Measurements from ENCODE around the gene IGSF8. TPM values are rescaled to one million over a fixed set of nuclear protein-coding genes. Genes with fewer than 3 reads are reported as not detected.

The IGSF8 gene
- polyA plus RNA-seq, 1 of the 3 experiments (the other 2 are of a cell fraction): 67.9 TPM

DNA sequence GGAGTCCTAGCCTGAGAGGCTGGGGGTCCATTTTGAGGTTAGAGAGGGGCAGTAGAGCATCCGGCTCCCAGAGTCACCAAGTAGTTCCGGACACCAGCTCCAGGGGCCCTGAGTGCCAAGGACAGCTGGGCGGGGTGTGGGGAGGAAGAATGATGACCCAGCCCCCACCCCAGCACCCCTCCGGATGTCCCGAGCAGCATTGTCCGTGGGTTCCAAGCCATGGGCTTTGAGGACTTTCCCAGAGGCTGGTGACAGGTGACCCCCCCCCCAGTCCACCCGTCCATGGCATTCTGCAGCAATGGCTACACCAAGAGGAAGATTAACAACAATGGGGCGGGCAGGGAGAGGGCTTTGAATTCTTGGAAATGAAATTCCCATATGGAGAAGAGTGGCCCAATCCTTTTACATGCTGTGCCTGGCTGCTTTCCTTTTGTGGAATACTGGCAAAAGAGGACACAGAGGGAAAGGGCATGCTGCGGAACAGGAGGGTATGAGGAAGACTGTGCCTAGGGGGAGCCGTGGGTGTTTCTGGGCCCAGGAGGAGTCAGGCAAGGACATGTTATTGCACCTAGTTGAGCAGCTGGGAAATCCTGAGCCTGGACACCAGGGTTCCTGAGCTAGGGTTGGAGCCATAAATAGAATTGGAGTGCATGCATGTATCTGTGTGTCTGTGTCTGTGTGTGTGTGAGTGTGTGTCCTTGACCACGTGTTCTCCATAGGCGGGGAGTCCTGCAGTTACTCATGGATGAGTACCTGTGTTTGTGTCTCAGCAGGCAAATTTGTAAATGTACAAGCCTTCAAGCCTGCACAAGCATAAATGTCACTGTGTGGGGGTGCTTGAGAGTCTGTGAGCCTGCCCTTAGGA lies 18.1 kb upstream of the IGSF8 start:
- H3K79me2 ChIP-seq (ENCODE audit: insufficient read depth): no peaks in the 10 kb centered on the region
- no peaks in the 10 kb centered on the region for H3K36me3 ChIP-seq (replicated peaks in 1 of 2; ENCODE audit: control insufficient read depth in 1 of 2, insufficient read depth in 2 of 2, low read length in 1 of 2)
- no peak overlapping the region for H3K9ac ChIP-seq
- H3K4me3 ChIP-seq (ENCODE audit: low read depth in 2 of 2, low read length in 1 of 2): no peak overlapping the region
- POLR2A ChIA-PET: no interaction called here
- no peaks in the 10 kb centered on the region for H4K20me1 ChIP-seq (ENCODE audit: insufficient read depth)
- H3K27me3 ChIP-seq (ENCODE audit: insufficient read depth): peaks cover 11% of the 10 kb centered on the region; the same call in 1 of the 2 replicates
- no peaks in the 10 kb centered on the region for H3K4me1 ChIP-seq (ENCODE audit: control insufficient read depth in 1 of 2, insufficient read depth in 2 of 2, low read depth in 1 of 2, low read length in 1 of 2)
- no peak overlapping the region for H2AFZ ChIP-seq (ENCODE audit: low read depth)
- no peak for DNase-seq
- H3K4me2 ChIP-seq: no peak overlapping the region
- no peak for TF ChIP-seq MXI1 (IDR thresholded peaks at IDR 0.05; ENCODE audit: low read depth, low read length)
- no peak for TF ChIP-seq TAF1 (IDR thresholded peaks at IDR 0.05; ENCODE audit: borderline replicate concordance, low read depth, low read length)
- TF ChIP-seq GABPA (IDR thresholded peaks at IDR 0.05; ENCODE audit: low read depth): no peak
- TF ChIP-seq JUND (IDR thresholded peaks at IDR 0.05): no peak
- TF ChIP-seq, protein P1, sequence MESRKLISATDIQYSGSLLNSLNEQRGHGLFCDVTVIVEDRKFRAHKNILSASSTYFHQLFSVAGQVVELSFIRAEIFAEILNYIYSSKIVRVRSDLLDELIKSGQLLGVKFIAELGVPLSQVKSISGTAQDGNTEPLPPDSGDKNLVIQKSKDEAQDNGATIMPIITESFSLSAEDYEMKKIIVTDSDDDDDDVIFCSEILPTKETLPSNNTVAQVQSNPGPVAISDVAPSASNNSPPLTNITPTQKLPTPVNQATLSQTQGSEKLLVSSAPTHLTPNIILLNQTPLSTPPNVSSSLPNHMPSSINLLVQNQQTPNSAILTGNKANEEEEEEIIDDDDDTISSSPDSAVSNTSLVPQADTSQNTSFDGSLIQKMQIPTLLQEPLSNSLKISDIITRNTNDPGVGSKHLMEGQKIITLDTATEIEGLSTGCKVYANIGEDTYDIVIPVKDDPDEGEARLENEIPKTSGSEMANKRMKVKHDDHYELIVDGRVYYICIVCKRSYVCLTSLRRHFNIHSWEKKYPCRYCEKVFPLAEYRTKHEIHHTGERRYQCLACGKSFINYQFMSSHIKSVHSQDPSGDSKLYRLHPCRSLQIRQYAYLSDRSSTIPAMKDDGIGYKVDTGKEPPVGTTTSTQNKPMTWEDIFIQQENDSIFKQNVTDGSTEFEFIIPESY (IDR thresholded peaks at IDR 0.05; ENCODE audit: borderline replicate concordance, low read depth): no peak
- TF ChIP-seq, protein P2, sequence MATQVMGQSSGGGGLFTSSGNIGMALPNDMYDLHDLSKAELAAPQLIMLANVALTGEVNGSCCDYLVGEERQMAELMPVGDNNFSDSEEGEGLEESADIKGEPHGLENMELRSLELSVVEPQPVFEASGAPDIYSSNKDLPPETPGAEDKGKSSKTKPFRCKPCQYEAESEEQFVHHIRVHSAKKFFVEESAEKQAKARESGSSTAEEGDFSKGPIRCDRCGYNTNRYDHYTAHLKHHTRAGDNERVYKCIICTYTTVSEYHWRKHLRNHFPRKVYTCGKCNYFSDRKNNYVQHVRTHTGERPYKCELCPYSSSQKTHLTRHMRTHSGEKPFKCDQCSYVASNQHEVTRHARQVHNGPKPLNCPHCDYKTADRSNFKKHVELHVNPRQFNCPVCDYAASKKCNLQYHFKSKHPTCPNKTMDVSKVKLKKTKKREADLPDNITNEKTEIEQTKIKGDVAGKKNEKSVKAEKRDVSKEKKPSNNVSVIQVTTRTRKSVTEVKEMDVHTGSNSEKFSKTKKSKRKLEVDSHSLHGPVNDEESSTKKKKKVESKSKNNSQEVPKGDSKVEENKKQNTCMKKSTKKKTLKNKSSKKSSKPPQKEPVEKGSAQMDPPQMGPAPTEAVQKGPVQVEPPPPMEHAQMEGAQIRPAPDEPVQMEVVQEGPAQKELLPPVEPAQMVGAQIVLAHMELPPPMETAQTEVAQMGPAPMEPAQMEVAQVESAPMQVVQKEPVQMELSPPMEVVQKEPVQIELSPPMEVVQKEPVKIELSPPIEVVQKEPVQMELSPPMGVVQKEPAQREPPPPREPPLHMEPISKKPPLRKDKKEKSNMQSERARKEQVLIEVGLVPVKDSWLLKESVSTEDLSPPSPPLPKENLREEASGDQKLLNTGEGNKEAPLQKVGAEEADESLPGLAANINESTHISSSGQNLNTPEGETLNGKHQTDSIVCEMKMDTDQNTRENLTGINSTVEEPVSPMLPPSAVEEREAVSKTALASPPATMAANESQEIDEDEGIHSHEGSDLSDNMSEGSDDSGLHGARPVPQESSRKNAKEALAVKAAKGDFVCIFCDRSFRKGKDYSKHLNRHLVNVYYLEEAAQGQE (IDR thresholded peaks at IDR 0.05; ENCODE audit: low read depth, low read length): no peak
- TF ChIP-seq NRF1 (IDR thresholded peaks at IDR 0.05; ENCODE audit: low read depth, low read length): no peak
- no peak for TF ChIP-seq FOXJ3 (CRISPR knock-in tag; IDR thresholded peaks at IDR 0.05)
- no peak for TF ChIP-seq FOSL2 (IDR thresholded peaks at IDR 0.05; ENCODE audit: borderline replicate concordance, low read depth)
- TF ChIP-seq, protein P3, sequence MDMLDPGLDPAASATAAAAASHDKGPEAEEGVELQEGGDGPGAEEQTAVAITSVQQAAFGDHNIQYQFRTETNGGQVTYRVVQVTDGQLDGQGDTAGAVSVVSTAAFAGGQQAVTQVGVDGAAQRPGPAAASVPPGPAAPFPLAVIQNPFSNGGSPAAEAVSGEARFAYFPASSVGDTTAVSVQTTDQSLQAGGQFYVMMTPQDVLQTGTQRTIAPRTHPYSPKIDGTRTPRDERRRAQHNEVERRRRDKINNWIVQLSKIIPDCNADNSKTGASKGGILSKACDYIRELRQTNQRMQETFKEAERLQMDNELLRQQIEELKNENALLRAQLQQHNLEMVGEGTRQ (IDR thresholded peaks at IDR 0.05; ENCODE audit: borderline replicate concordance, low read depth, low read length): no peak
- no peak for TF ChIP-seq FOXM1 (IDR thresholded peaks at IDR 0.05; ENCODE audit: low read depth)
- TF ChIP-seq, protein P4, sequence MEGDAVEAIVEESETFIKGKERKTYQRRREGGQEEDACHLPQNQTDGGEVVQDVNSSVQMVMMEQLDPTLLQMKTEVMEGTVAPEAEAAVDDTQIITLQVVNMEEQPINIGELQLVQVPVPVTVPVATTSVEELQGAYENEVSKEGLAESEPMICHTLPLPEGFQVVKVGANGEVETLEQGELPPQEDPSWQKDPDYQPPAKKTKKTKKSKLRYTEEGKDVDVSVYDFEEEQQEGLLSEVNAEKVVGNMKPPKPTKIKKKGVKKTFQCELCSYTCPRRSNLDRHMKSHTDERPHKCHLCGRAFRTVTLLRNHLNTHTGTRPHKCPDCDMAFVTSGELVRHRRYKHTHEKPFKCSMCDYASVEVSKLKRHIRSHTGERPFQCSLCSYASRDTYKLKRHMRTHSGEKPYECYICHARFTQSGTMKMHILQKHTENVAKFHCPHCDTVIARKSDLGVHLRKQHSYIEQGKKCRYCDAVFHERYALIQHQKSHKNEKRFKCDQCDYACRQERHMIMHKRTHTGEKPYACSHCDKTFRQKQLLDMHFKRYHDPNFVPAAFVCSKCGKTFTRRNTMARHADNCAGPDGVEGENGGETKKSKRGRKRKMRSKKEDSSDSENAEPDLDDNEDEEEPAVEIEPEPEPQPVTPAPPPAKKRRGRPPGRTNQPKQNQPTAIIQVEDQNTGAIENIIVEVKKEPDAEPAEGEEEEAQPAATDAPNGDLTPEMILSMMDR (IDR thresholded peaks at IDR 0.05): no peak
- TF ChIP-seq CHD2 (IDR thresholded peaks at IDR 0.05; ENCODE audit: low read length, partially characterized antibody): no peak
- WGBS (ENCODE audit: low lambda C conversion rate): 74% methylated on average over 9 of the region's 12 CpGs
- H3K9me3 ChIP-seq: no peaks in the 10 kb centered on the region
- H3K27ac ChIP-seq (ENCODE audit: low read depth in 2 of 2, low read length in 1 of 2): no peak overlapping the region
- no peaks in the 10 kb centered on the region for H3F3A ChIP-seq (replicated peaks; ENCODE audit: insufficient read depth)
- H3K9me2 ChIP-seq: no peaks in the 10 kb centered on the region
- CTCF ChIA-PET: interaction anchor here (0.6 to 4.0 kb wide), 5 partner anchors 9 to 135 kb away, joined by 3 to 18 read pairs (median 10); no protein-coding TSS in a partner anchor

All from SK-N-SH (cell line).